ENCODE data around the gene PPM1H. TPM values are rescaled to one million over a fixed set of nuclear protein-coding genes. Genes with fewer than 3 reads are reported as not detected.

PPM1H gene
- total and polyA plus RNA-seq, 2 of the 8 experiments (the other 6 are each of a cell fraction or from before 2014, with no cell fraction given): 16.4 to 36.1 TPM

GRCh38 chr12:62950317-62950716 lies 15.4 kb upstream of the PPM1H start:
- Histone ChIP-seq H3K36me3 (ENCODE audit: control insufficient read depth in 2 of 4, insufficient read depth in 4 of 4, low read length in 3 of 4) (no peaks in the 10 kb centered on the region), H3K4me3 (ENCODE audit: extremely low read depth in 1 of 4, insufficient read depth in 2 of 4, low read depth in 3 of 4, low read length in 4 of 4) (no peak overlapping the region), H4K91ac (replicated peaks; ENCODE audit: insufficient read length, low read length) (no peak overlapping the region), H2BK15ac (ENCODE audit: low read length) (no peak overlapping the region), H2BK120ac (replicated peaks; ENCODE audit: low read depth, low read length) (no peak overlapping the region), H3K56ac (replicated peaks; ENCODE audit: insufficient read length, low read depth, low read length) (no peak overlapping the region), H3K79me1 (ENCODE audit: low read depth, low read length) (no peaks in the 10 kb centered on the region), H4K20me1 (replicated peaks in 1 of 2; ENCODE audit: control insufficient read depth in 1 of 2, insufficient read depth in 2 of 2, low read length in 2 of 2) (no peaks in the 10 kb centered on the region), H2BK12ac (ENCODE audit: low read depth, low read length) (no peak overlapping the region), H3K27me3 (replicated peaks in 1 of 4; ENCODE audit: control insufficient read depth in 3 of 4, extremely low read depth in 1 of 4, insufficient read depth in 3 of 4, low read length in 3 of 4) (no peaks in the 10 kb centered on the region), H3K9ac (replicated peaks in 1 of 4; ENCODE audit: extremely low read depth in 1 of 4, low read depth in 3 of 4, low read length in 3 of 4) (no peak overlapping the region), H2BK5ac (ENCODE audit: low read depth, low read length) (no peak overlapping the region), H3K4me2 (ENCODE audit: insufficient read depth in 1 of 2, low read depth in 2 of 2, low read length in 2 of 2) (no peak overlapping the region), H3K14ac (ENCODE audit: insufficient read length) (no peak overlapping the region), H3K9me3 (ENCODE audit: insufficient read depth in 2 of 2, low read depth in 1 of 2, low read length in 1 of 2) (no peaks in the 10 kb centered on the region), H4K5ac (ENCODE audit: insufficient read length, low read depth, low read length) (no peak overlapping the region), H2AK5ac (ENCODE audit: low read depth, low read length) (no peak overlapping the region), H3K23ac (ENCODE audit: insufficient read length) (no peak overlapping the region), H3K18ac (ENCODE audit: extremely low read depth, low read length) (no peak overlapping the region), H3K79me2 (ENCODE audit: control insufficient read depth in 1 of 2, insufficient read depth in 2 of 2, low read length in 2 of 2) (no peaks in the 10 kb centered on the region), H3K23me2 (ENCODE audit: low read depth, low read length) (no peaks in the 10 kb centered on the region; the same call in 1 of the 2 replicates), H2BK20ac (ENCODE audit: low read length) (no peak overlapping the region), H3K4me1 (replicated peaks in 1 of 4; ENCODE audit: control insufficient read depth in 3 of 4, insufficient read depth in 4 of 4, low read length in 3 of 4) (no peaks in the 10 kb centered on the region), H2AFZ (ENCODE audit: low read length) (no peak overlapping the region), H3K27ac (ENCODE audit: low read depth, low read length) (no peak overlapping the region), H4K8ac (ENCODE audit: extremely low read depth, insufficient read depth, low read length) (no peak overlapping the region), H3K4ac (replicated peaks; ENCODE audit: insufficient read length, low read depth, low read length) (no peak overlapping the region)
- ChIA-PET CTCF (ENCODE audit: partially characterized antibody) (no interaction called here), POLR2A (ENCODE audit: partially characterized antibody) (no interaction called here)
- FAIRE-seq (no peak), DNase-seq (ENCODE audit: low read depth in 1 of 2, low spot score in 2 of 2) (no peak)
- 61 to 100% methylated on average over 1 of the region's 1 CpG for WGBS, 2 experiments (ENCODE audit: extremely low coverage in 1 of 2, insufficient coverage in 1 of 2, insufficient read length in 1 of 2, insufficient replicate concordance in 2 of 2, low coverage in 1 of 2, low lambda C conversion rate in 2 of 2, missing lambda C conversion rate in 1 of 2)
- TF ChIP-seq CTCF (IDR thresholded peaks at IDR 0.05; ENCODE audit: control extremely low read depth in 1 of 3, insufficient read depth in 1 of 3, low read depth in 1 of 3, low read length in 3 of 3): no peak
- TF ChIP-seq SP2 (IDR thresholded peaks at IDR 0.05; ENCODE audit: low read length): no peak
